Epithelial cell of esophagus (primary cell): ENCODE measurements around the gene BRAT1.

Experiments used
- DNase-seq: peaks from one replicate; pipeline ENCODE4 v3.0.0; 2010; ENCODE audit warnings: low read depth
- H3K4me3 ChIP-seq: 2 replicates; pipeline ENCODE4 v1.5.1; 2011; ENCODE audit warnings: mild to moderate bottlenecking, low read length, control low read depth
- TF ChIP-seq, protein P1 (sequence below): IDR thresholded peaks from 2 replicates; pipeline ENCODE4 v1.5.1; 2011; ENCODE audit warnings: low read depth, mild to moderate bottlenecking, low read length, control low read depth, inconsistent platforms; ENCODE audit not compliant: insufficient read depth; ENCODE audit errors: missing control alignments

BRAT1 gene

DNA sequence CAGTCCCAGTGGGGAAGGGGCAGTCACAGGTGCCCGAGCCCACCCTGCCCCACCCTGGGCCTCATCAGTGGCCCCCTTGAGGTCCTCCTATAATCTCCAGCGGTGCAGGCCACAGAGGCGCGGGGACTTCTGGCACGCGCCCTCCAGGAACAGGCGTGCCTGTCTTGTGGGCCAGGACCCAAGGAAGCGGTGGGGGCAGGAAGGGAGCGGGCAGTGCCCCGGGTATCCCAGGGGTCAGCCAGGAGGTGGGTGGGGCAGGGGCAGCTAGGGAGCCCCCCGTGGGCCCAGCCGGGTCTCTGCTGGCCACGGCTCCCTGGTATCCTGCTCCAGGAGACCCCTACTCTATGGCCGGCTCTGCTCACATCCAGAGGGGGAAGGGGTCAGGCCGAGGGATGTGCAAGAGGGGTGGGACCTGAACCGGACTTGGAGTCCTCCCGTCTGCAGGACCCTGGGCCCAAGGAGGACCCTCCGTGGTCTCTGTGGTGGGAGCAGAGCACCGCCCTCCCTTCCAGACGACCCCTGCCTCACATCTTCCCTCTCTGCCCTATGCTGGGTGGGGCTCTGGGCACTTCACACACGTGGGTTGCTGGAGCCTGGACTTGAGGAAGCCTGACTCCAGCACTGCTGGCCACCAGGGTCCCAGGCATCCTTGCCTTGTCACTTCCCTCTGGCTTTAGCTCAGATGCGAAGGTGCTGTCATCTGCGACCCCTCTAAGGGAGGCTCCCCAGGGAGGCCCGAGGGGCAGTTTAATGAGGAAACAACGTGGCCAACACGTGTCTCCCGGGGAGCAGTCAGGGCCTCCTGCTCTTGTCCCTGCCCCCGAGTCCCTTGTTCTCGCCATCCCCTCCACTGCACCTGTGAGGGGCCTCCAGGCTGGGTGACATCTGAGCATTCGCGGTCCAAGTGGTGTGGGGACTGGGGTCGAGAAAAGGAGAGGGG is 60.9 kb downstream of the BRAT1 start:
- TF ChIP-seq, protein P1, sequence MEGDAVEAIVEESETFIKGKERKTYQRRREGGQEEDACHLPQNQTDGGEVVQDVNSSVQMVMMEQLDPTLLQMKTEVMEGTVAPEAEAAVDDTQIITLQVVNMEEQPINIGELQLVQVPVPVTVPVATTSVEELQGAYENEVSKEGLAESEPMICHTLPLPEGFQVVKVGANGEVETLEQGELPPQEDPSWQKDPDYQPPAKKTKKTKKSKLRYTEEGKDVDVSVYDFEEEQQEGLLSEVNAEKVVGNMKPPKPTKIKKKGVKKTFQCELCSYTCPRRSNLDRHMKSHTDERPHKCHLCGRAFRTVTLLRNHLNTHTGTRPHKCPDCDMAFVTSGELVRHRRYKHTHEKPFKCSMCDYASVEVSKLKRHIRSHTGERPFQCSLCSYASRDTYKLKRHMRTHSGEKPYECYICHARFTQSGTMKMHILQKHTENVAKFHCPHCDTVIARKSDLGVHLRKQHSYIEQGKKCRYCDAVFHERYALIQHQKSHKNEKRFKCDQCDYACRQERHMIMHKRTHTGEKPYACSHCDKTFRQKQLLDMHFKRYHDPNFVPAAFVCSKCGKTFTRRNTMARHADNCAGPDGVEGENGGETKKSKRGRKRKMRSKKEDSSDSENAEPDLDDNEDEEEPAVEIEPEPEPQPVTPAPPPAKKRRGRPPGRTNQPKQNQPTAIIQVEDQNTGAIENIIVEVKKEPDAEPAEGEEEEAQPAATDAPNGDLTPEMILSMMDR = no peak
- H3K4me3 ChIP-seq = no peak overlapping the region
- no peak for DNase-seq

DNA sequence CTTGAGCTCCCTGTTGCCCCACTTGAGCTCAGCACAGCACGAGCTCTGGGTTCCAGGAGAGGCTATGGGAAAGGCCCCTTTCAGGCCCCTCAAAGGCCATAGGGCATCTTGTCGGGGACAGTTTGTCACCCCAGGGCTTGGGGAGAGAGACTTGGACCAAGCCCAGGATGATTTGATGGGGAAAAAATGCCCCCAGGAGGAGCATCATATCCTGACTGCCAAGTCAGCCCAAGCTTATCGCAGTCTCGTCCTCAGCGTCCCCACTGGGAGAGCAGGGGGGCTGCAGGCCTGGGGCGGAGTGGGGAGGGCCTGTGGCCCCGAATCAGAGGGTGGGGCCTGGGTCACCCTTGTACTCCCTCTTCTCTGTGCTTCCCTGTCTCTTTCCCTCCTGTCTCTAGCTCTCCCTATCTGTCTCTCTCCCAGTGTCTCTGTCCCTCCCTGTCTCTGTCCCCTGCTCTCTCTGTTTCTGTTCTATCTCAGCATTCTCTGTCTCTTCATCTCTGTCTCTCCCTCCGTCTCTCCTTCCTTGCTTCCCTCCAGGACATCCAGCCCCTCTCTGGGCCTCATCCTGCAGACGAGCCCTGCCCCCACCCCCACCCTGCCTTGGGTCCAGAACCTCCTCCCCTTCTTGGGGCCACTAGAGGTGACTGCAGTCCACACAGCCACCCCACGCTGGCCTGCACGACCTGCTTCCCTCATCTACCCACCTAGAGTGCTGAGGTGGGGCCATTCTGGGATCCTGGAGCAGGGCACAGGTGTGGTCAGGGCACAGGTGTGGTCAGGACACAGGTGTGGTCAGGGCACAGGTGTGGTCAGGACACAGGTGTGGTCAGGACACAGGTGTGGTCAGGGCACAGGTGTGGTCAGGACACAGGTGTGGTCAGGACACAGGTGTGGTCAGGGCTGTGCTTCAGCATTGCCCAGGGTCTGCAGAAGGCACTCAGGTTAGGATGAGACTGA is 61.8 kb downstream of the BRAT1 start:
- no peak overlapping the region for H3K4me3 ChIP-seq
- TF ChIP-seq, protein P1 = no peak
- no peak for DNase-seq

DNA sequence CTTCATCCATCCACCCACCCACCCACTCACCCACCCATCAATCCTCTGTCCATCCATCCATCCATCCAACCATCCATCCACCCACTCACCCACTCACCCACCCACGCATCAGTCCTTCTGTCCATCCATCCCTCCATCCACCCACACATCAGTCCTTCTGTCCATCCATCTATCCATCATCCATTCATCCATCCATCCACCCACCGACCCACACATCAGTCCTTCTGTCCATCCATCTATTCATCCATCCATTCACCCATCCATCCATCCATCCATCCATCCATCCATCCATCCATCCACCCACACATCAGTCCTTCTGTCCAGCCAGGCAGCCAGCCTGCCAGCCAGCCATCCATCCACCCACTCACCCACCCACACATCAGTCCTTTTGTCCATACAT is 63.3 kb downstream of the BRAT1 start:
- TF ChIP-seq, protein P1 = no peak

DNA sequence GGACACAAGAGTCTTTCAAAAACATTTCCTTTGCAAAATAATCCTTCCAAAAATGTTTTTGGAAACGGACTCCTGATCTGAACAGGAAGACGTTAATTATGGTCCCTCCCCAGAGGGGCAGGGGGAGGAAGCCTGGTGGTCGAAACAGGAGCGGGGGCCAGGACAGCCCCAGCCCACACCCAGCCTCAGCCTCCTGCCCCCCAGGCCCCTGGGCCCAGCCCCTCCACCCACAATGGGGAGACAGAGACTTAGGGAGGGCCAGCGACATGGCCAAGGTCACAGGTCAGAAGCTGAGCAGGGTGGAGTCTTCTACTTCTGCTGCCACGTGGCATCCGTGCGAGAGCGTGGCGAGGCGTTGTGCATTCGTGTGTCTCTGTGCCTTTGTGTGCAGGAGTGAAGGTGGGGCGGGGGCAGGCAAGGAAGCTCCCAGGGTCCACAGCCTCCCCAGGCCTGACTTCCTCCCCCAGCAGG is 65.1 kb downstream of the BRAT1 start:
- H3K4me3 ChIP-seq = no peak overlapping the region
- DNase-seq = no peak
- TF ChIP-seq, protein P1 = no peak

More for the DNA sequence above, 63.3 kb downstream of the BRAT1 start:
- DNase-seq = no peak
- no peak overlapping the region for H3K4me3 ChIP-seq

DNA sequence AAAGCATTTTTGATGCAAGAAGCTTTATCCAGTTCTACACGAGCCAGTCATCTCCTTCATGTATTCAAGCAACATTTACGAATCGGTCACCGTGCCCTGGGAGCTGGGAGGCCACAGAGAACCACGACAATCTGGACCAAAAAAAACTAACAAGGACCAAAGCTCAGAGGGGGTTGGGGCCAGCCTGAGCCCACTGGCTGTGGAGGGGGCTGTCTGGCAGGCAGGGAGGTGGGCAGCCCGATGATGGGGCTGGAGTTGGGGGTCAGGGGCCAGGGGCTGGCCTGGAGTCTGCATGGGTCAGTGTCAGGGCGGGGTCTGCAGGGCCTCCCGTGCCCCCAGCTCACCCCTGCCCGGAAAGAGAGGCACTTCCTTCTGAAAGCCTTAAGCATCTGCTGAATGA is 66.6 kb downstream of the BRAT1 start:
- TF ChIP-seq, protein P1 = no peak

DNA sequence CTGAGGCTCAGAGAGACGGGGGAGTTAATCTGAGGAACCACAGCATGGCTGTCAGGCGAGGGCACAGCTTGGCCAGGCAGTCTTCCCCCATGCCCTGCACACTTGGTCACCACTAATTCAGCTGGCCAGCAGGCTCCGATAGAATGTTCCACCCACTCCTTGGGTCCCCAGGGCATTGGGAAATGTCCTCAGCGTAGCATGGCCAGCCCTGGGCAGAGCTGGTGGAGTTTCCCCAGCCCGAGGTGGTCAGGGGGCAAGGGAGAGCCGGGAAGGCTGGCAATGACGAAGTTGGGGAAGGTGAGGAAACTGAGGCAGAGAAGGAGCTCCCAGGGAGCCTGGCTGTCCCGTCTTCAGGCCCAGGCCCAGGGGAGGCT is 67.1 kb downstream of the BRAT1 start:
- no peak overlapping the region for H3K4me3 ChIP-seq
- TF ChIP-seq, protein P1 = no peak
- no peak for DNase-seq

More for the DNA sequence above, 66.6 kb downstream of the BRAT1 start:
- no peak overlapping the region for H3K4me3 ChIP-seq
- no peak for DNase-seq
